Nephron progenitor cell (in vitro differentiated cells): ENCODE measurements around the gene LMNB1.

ENCODE experiments used
- DNase-seq: peaks from one replicate; pipeline ENCODE4 v3.0.0; 2021
- H3K27ac Mint-ChIP-seq: 2 replicates; pipeline ENCODE4 v1.8.0; 2021; ENCODE audit warnings: mild to moderate bottlenecking, moderate library complexity, mixed read lengths
- H3K27me3 Mint-ChIP-seq: 2 replicates; pipeline ENCODE4 v1.8.0; 2021; ENCODE audit warnings: mild to moderate bottlenecking, low read depth, mixed read lengths; ENCODE audit not compliant: poor library complexity
- H3K36me3 Mint-ChIP-seq: 2 replicates; pipeline ENCODE4 v1.8.0; 2021; ENCODE audit warnings: low read depth, mixed read lengths
- H3K4me1 Mint-ChIP-seq: 2 replicates; pipeline ENCODE4 v1.8.0; 2021; ENCODE audit warnings: mixed read lengths
- H3K4me3 Mint-ChIP-seq: 2 replicates; pipeline ENCODE4 v1.8.0; 2021; ENCODE audit warnings: mild to moderate bottlenecking, moderate library complexity, mixed read lengths
- H3K9me3 Mint-ChIP-seq: 2 replicates; pipeline ENCODE4 v1.8.0; 2021; ENCODE audit warnings: mild to moderate bottlenecking, moderate library complexity, mixed read lengths
- TF ChIP-seq, protein P1 (sequence below): fragments of 200-600 bp; sonication (generic); IDR thresholded peaks from 2 replicates; pipeline ENCODE4 v1.5.0; 2021; ENCODE audit warnings: antibody characterized with exemption

Gene LMNB1

DNA sequence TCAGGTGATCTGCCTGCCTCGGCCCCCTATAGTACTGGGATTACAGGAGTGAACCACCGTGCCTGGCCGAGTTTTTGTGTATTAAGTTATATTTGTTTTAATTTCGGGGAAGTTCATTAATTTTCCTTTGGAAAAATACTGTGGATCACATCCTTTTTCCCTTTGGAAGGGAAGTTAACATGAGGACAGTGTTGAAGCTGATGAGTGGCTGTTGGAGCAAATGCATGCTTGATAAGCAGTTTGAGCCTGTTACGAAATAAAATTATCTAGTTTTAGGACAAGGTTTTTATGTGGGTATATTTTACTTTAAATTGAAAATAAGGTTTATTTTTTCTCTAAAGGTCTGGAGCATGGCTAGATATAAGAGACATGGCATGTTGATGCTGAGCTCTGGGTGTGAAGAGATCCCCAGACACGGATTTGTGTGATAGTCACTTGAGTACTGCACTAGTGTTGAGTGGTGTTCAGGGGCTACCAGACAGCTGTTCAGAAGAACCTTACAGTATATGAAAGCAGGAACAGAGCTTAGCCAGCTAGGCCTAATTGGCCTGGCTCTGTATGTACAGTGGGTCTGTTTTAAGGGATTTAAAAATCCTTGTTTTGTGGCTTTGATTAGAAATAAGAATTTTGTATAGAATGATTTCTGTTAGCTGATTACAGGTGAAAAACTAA lies 17.4 kb downstream of the LMNB1 start:
- Mint-ChIP-seq H3K4me3 (no peak overlapping the region), H3K36me3 (peaks cover 86% of the 10 kb centered on the region), H3K27me3 (no peaks in the 10 kb centered on the region), H3K27ac (peak overlapping the region; percentile 91), H3K9me3 (peaks cover 34% of the 10 kb centered on the region), H3K4me1 (peaks cover 3% of the 10 kb centered on the region)
- TF ChIP-seq, protein P1, sequence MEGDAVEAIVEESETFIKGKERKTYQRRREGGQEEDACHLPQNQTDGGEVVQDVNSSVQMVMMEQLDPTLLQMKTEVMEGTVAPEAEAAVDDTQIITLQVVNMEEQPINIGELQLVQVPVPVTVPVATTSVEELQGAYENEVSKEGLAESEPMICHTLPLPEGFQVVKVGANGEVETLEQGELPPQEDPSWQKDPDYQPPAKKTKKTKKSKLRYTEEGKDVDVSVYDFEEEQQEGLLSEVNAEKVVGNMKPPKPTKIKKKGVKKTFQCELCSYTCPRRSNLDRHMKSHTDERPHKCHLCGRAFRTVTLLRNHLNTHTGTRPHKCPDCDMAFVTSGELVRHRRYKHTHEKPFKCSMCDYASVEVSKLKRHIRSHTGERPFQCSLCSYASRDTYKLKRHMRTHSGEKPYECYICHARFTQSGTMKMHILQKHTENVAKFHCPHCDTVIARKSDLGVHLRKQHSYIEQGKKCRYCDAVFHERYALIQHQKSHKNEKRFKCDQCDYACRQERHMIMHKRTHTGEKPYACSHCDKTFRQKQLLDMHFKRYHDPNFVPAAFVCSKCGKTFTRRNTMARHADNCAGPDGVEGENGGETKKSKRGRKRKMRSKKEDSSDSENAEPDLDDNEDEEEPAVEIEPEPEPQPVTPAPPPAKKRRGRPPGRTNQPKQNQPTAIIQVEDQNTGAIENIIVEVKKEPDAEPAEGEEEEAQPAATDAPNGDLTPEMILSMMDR = no peak
- DNase-seq = no peak

DNA sequence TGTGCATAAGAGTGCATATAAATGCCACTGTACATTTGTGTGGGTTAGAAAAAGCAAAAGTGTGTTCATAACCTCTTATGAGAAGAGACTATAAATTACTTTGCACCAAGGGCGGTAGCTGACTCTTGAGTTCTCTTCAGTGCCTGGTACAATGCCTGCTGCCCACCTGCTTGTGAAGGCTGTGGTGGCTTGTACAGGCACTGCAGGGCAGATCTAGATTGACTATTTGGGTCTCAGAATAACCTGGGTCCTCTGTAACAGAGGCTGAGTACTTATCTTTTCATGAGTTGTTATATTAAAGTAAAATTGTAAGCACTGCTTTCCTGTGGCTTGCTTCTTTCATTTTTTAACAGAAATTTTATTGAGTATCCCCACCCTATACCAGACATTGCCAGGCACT lies 22.8 kb downstream of the LMNB1 start:
- TF ChIP-seq, protein P1 = no peak
- H3K36me3 Mint-ChIP-seq = peaks cover 50% of the 10 kb centered on the region
- no peak for DNase-seq
- H3K27ac Mint-ChIP-seq = peak overlapping the region; percentile 81
- H3K4me3 Mint-ChIP-seq = no peak overlapping the region
- peaks cover 24% of the 10 kb centered on the region for H3K9me3 Mint-ChIP-seq
- H3K27me3 Mint-ChIP-seq = no peaks in the 10 kb centered on the region
- H3K4me1 Mint-ChIP-seq = no peaks in the 10 kb centered on the region

DNA sequence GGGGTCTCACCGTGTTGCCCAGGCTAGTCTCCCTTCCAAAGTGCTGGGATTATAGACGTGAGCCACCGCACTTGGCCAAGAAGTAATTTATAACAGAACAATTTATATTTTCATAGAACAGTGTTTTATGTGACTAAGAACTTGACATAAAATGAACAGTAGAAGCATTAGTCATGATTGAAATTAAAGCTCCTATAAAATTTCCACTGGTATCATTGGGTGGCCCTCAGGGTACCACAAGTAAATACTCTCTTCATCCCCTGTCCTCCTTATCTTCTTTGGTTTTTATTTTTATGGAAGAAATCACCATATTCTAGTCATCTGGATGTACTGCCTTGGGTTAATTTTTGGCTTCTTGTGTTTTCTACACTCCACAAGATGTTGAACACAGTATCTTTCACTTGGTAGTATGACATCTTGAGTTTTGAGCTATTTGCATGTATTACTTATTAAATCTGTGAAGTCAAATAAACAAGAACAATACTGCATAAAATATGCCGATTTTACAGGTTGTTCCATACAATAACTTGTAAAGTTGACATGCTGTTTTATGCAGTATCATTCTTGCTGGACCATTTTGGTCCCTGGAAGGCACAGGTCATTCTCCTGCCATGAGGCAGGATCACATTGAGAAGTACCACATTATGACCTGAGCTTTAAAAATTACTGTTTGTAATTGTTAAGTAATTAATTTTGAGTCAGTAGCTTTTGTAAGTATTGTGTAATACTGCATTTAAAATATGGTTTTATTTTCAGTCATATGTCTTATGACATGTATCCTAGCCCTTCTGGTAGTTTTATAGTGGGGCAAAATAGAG lies 24.4 kb downstream of the LMNB1 start:
- no peak overlapping the region for H3K4me3 Mint-ChIP-seq
- peaks cover 50% of the 10 kb centered on the region for H3K36me3 Mint-ChIP-seq
- H3K27me3 Mint-ChIP-seq = no peaks in the 10 kb centered on the region
- peaks cover 17% of the 10 kb centered on the region for H3K9me3 Mint-ChIP-seq
- H3K4me1 Mint-ChIP-seq = no peaks in the 10 kb centered on the region
- TF ChIP-seq, protein P1 = no peak
- no peak for DNase-seq
- H3K27ac Mint-ChIP-seq = peak overlapping the region; percentile 48

DNA sequence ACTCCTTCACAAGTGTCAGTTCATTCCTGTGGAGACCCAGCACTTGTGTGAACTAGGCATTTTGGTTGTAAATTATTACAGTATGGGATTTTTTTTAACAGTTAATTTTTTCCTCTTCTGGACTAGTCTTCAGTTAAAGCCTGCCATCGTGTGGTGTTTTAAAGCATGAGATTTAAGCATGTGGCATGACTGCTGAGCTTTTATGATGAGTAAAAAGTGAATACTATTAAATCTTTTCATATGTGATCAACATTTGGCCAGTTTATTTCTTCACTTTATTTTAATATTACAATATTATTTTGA lies 25.0 kb downstream of the LMNB1 start:
- DNase-seq = no peak
- Mint-ChIP-seq H3K4me3 (no peak overlapping the region), H3K27me3 (no peaks in the 10 kb centered on the region), H3K36me3 (peaks cover 53% of the 10 kb centered on the region), H3K9me3 (peaks cover 16% of the 10 kb centered on the region), H3K4me1 (no peaks in the 10 kb centered on the region), H3K27ac (peak overlapping the region; percentile 48)
- TF ChIP-seq, protein P1 = no peak

DNA sequence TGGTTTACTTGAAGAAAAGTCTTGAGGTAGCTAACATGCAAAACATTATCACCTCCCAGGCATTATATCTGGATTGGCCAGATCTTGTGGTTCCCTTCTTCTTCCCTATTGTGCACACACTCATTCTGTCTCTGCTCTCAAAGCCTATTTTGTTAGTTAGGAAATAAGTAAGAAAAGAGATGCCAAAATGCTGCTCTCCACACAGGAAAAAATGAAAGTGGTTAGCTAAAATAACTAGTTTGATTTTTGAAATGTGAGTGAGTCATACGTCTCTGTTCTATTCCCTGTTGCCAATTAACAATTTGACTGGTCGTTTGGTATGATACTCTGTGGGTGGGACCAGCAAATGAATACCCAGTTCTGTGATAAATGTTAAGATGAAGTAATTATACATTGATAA lies 28.1 kb downstream of the LMNB1 start:
- Mint-ChIP-seq H3K4me3 (no peak overlapping the region), H3K36me3 (peaks cover 38% of the 10 kb centered on the region), H3K4me1 (no peaks in the 10 kb centered on the region), H3K27ac (no peak overlapping the region), H3K27me3 (no peaks in the 10 kb centered on the region), H3K9me3 (no peaks in the 10 kb centered on the region)
- no peak for DNase-seq
- TF ChIP-seq, protein P1 = no peak
